ENCODE measurements around the gene NEK1. TPM values are rescaled to one million over a fixed set of nuclear protein-coding genes. Genes with fewer than 3 reads are reported as not detected.

NEK1 gene
- polyA plus RNA-seq, 1 donor (not counting 4 experiments of a cell fraction or from before 2014, with no cell fraction given), result 7.8 TPM

GRCh38 chr4:169485791-169486742 lies 126.3 kb downstream of the NEK1 start:
- H3K27ac ChIP-seq (ENCODE audit: control insufficient read depth, insufficient read depth, low read length), result no peak overlapping the region

DNA sequence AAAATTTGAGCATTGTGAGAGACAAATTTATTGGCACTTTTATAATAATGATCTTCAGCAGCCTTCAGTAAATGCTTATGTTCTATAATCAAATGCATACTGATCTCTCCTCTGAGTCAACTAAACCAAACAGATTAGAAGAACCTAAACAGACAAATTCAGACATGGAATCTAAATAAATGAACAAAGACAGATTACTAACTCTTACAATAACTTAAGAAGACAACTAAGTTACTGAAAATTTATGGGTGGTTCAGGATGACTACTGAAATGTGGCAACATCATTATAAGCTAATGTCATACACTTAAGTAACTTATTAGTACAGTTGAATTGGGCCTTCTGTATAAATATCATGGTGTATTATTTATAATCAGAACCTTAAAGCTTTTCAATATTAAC lies 127.3 kb downstream of the NEK1 start:
- DNase-seq (ENCODE audit: low read depth, low spot score) (no peak), FAIRE-seq (no peak)
- dilution Hi-C loops (cut with MboI; ENCODE audit: extremely low pct_ligation_motif_present, low sequenced_read_pairs), result no loop called here
- H3K9ac ChIP-seq (ENCODE audit: control insufficient read depth, extremely low read depth, insufficient read depth, low read length), result no peak overlapping the region
- H3K4me1 ChIP-seq (ENCODE audit: control insufficient read depth, extremely low read depth, insufficient read depth, low read length), result no peaks in the 10 kb centered on the region
- no peaks in the 10 kb centered on the region for H3K27me3 ChIP-seq (ENCODE audit: control insufficient read depth, extremely low read depth, insufficient read depth, low read length)
- no peaks in the 10 kb centered on the region for H4K20me1 ChIP-seq (ENCODE audit: control insufficient read depth, extremely low read depth, insufficient read depth, low read length)
- no peak overlapping the region for H2AFZ ChIP-seq (ENCODE audit: control insufficient read depth, low read length)
- H3K36me3 ChIP-seq (ENCODE audit: control insufficient read depth in 2 of 2, extremely low read depth in 1 of 2, insufficient read depth in 2 of 2, low read length in 2 of 2), result no peaks in the 10 kb centered on the region
- TF ChIP-seq, protein P1, sequence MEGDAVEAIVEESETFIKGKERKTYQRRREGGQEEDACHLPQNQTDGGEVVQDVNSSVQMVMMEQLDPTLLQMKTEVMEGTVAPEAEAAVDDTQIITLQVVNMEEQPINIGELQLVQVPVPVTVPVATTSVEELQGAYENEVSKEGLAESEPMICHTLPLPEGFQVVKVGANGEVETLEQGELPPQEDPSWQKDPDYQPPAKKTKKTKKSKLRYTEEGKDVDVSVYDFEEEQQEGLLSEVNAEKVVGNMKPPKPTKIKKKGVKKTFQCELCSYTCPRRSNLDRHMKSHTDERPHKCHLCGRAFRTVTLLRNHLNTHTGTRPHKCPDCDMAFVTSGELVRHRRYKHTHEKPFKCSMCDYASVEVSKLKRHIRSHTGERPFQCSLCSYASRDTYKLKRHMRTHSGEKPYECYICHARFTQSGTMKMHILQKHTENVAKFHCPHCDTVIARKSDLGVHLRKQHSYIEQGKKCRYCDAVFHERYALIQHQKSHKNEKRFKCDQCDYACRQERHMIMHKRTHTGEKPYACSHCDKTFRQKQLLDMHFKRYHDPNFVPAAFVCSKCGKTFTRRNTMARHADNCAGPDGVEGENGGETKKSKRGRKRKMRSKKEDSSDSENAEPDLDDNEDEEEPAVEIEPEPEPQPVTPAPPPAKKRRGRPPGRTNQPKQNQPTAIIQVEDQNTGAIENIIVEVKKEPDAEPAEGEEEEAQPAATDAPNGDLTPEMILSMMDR (optimal IDR thresholded peaks at IDR 0.05 in 1 of 3, IDR thresholded peaks at IDR 0.05 in 1 of 3, conservative IDR thresholded peaks at IDR 0.05 in 1 of 3; ENCODE audit: extremely low read depth in 1 of 3, insufficient read depth in 2 of 3, low read length in 3 of 3), result no peak
- TF ChIP-seq EZH2 (IDR thresholded peaks at IDR 0.05; ENCODE audit: low read length), result no peak
- H3K9me1 ChIP-seq (ENCODE audit: control insufficient read depth, extremely low read depth, insufficient read depth, low read length), result no peaks in the 10 kb centered on the region
- H3K79me2 ChIP-seq (ENCODE audit: control insufficient read depth, insufficient read depth, low read length), result no peaks in the 10 kb centered on the region
- H3K9me3 ChIP-seq (ENCODE audit: control insufficient read depth, low read depth, low read length), result no peaks in the 10 kb centered on the region
- no peak overlapping the region for H3K4me3 ChIP-seq (ENCODE audit: control insufficient read depth in 2 of 3, extremely low read depth in 1 of 3, insufficient read depth in 2 of 3, low read depth in 1 of 3, low read length in 3 of 3)
- no peak overlapping the region for H3K4me2 ChIP-seq (ENCODE audit: control insufficient read depth, extremely low read depth, insufficient read depth, low read depth, low read length)
- no peak overlapping the region for H3K27ac ChIP-seq (ENCODE audit: control insufficient read depth, insufficient read depth, low read length)

More at GRCh38 chr4:169485791-169486742, 126.3 kb downstream of the NEK1 start:
- Histone ChIP-seq H3K9me1 (ENCODE audit: control insufficient read depth, extremely low read depth, insufficient read depth, low read length) (no peaks in the 10 kb centered on the region), H3K9ac (ENCODE audit: control insufficient read depth, extremely low read depth, insufficient read depth, low read length) (no peak overlapping the region), H3K9me3 (ENCODE audit: control insufficient read depth, low read depth, low read length) (no peaks in the 10 kb centered on the region), H3K27me3 (ENCODE audit: control insufficient read depth, extremely low read depth, insufficient read depth, low read length) (no peaks in the 10 kb centered on the region), H3K4me2 (ENCODE audit: control insufficient read depth, extremely low read depth, insufficient read depth, low read depth, low read length) (no peak overlapping the region), H3K79me2 (ENCODE audit: control insufficient read depth, insufficient read depth, low read length) (no peaks in the 10 kb centered on the region), H3K36me3 (ENCODE audit: control insufficient read depth in 2 of 2, extremely low read depth in 1 of 2, insufficient read depth in 2 of 2, low read length in 2 of 2) (no peaks in the 10 kb centered on the region), H4K20me1 (ENCODE audit: control insufficient read depth, extremely low read depth, insufficient read depth, low read length) (no peaks in the 10 kb centered on the region), H3K4me1 (ENCODE audit: control insufficient read depth, extremely low read depth, insufficient read depth, low read length) (no peaks in the 10 kb centered on the region), H2AFZ (ENCODE audit: control insufficient read depth, low read length) (no peak overlapping the region), H3K4me3 (ENCODE audit: control insufficient read depth in 2 of 3, extremely low read depth in 1 of 3, insufficient read depth in 2 of 3, low read depth in 1 of 3, low read length in 3 of 3) (no peak overlapping the region)
- FAIRE-seq, result peak; percentile 74
- DNase-seq (ENCODE audit: low read depth, low spot score), result no peak
- TF ChIP-seq EZH2 (IDR thresholded peaks at IDR 0.05; ENCODE audit: low read length), result no peak
- TF ChIP-seq, protein P1 (optimal IDR thresholded peaks at IDR 0.05 in 1 of 3, IDR thresholded peaks at IDR 0.05 in 1 of 3, conservative IDR thresholded peaks at IDR 0.05 in 1 of 3; ENCODE audit: extremely low read depth in 1 of 3, insufficient read depth in 2 of 3, low read length in 3 of 3), result peak; percentile 36 to 64 (median 54)
- dilution Hi-C loops (cut with MboI; ENCODE audit: extremely low pct_ligation_motif_present, low sequenced_read_pairs), result no loop called here

Measured in keratinocyte (primary cell).